ENCODE data around the gene HMGCS1.

DNA sequence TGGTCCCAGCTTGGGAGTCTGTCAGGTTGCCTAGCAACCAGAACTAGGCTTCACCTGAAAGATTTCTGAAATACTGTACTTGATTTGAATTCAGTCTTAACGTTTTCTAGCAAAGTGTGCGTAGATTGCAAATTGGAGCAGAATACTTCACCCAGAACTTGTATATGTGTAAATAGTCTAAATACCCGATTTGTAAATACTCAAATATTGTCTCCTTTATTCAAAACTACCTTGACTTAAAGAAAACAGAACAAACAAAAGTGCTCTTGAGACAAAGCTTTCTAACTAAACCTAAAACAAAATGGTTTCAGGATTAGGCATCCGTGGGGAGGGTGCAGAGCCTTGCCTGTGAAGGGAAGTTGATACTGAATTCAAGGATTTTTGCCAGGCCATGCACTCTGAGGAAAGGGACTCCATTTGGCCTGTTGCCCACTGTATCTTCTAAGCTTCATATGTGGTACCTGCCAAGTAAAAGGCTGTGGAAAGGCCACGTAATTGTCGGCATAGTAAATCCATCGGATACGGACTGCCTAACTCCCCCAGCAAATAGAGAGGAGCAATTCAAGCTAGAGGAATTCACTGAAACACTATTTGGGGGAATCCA lies 744 bp upstream of the HMGCS1 start:
- TF ChIP-seq GATA2 (IDR thresholded peaks at IDR 0.05; ENCODE audit: low read depth, low read length) (no peak), GATA3 (IDR thresholded peaks at IDR 0.05; ENCODE audit: low read depth, low read length) (no peak)

Data from SH-SY5Y (cell line).